ENCODE results near the gene CFAP300.

DNA sequence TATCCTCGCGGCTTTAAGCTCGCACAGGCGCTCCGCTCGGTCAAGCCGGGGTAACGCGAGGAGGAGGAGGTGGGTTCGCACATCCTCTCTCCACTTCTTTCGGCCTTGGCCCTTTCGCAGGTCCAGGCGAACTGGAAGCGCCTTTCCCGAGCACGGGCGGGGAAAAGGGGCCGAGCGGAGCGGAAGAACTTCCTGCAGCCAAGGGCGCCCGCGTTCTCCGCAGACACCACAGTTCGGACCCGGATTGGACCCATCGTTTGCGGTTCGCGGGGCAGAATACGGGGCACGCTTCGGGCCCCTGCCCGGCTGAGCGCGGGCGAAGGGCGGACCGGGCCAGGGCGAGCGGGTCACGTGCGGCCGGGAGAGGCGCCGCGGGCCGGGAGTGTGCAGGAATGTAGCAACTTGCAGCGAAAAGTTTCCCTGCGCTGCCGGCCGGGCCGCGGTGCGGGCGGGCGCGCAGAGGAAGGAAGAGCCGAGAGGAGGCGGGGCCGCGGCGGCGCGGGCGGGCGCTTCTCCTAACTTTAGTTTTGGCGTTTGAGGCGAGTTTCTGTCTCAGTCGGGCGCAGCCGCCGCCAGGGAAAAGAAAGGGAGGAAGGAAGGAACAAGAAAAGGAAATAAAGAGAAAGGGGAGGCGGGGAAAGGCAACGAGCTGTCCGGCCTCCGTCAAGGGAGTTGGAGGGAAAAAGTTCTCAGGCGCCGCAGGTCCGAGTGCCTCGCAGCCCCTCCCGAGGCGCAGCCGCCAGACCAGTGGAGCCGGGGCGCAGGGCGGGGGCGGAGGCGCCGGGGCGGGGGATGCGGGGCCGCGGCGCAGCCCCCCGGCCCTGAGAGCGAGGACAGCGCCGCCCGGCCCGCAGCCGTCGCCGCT, 62.9 kb downstream of the CFAP300 start, which contains the start of gene YAP1:
- TF ChIP-seq, protein P1, sequence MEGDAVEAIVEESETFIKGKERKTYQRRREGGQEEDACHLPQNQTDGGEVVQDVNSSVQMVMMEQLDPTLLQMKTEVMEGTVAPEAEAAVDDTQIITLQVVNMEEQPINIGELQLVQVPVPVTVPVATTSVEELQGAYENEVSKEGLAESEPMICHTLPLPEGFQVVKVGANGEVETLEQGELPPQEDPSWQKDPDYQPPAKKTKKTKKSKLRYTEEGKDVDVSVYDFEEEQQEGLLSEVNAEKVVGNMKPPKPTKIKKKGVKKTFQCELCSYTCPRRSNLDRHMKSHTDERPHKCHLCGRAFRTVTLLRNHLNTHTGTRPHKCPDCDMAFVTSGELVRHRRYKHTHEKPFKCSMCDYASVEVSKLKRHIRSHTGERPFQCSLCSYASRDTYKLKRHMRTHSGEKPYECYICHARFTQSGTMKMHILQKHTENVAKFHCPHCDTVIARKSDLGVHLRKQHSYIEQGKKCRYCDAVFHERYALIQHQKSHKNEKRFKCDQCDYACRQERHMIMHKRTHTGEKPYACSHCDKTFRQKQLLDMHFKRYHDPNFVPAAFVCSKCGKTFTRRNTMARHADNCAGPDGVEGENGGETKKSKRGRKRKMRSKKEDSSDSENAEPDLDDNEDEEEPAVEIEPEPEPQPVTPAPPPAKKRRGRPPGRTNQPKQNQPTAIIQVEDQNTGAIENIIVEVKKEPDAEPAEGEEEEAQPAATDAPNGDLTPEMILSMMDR (IDR thresholded peaks at IDR 0.05; ENCODE audit: insufficient read depth, low read depth, low read length), result no peak
- no peak for TF ChIP-seq EZH2 (IDR thresholded peaks at IDR 0.05; ENCODE audit: insufficient read depth, low read length)

Data from astrocyte (in vitro differentiated cells and primary cell).